NCI-H345 treated with DMSO at 0.1 percent for 48 hours (cell line): ENCODE data around the gene RFTN1.

ENCODE experiments used
- DNase-seq: peaks from one replicate; lab custom pipeline; 2025; ENCODE audit not compliant: unreplicated experiment; lab: John Stamatoyannopoulos, UW

RFTN1 gene

DNA sequence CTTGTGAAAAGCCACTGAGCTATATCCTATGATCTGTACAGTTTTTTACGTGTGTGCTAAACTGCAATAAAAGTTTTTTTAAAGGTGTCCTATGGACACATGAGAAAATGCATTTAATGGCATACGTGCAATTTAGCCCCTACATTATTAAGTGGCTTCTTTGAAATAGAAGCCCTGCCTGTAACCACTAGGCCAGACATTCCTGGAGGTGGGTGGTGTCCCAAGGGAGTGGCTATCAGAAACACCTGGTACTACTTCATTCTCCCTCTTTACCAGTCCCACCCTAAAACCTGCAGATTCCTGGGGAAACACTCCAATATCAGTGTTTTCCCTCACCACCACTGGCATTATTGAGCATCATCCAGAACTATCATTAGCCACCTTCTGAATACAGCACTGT, 148.5 kb downstream of the RFTN1 start:
- no peak for DNase-seq

DNA sequence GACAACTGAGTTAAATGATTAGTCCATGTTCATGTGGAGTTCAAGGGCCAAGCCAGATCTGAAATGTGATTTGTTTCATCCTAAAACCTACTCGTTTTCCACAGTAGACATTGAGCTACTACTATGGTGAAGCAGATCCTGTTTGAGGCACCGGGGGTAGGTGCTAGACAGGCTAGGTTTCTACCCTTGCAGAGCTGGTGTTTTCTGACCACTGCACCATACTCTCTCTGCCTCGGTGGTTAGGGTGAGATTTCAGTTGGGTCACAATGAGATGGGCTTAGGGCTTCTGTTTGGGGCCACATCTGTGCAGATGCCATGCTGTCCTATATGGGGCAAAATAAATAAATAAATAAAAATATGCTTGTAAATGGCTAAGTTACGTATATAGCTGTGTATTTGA, 149.2 kb downstream of the RFTN1 start:
- no peak for DNase-seq

DNA sequence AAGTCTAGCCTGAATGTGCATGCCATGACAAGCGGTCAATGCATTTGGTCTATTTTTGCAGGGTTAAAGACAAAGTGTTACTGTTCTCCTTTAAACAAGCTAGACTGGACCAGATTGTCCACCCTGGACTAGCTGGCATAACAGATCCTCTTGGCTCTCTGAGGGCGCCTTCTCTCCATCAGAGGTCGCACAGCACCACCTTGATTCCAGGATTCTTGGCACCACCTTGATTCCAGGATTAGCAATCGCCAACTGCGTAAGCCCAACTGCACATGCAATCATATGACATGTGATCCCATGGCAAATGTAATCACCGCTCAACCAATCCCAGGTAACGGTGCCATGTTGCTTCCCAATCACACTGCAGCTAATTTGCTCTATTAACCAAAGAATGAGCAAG, 149.9 kb downstream of the RFTN1 start:
- DNase-seq = no peak

DNA sequence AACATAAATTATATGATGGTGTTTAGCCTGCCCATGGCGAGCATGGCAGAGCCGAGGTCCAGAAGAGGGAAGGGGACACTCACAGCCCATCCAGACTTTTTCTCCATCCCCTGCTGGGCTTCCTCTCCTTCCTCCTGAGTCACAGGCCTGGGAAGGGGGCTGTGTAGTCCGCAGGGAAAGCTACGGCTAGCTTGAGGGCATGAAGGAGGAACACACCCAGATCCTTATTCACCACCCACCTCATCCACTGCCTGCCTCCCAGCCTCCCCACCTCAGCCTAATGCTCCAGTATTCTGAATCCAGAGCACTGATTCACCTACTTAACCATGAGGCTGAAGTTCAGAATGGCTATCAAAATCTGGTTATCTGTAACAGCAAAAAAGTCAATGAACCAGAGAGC, 150.7 kb downstream of the RFTN1 start:
- DNase-seq = no peak

DNA sequence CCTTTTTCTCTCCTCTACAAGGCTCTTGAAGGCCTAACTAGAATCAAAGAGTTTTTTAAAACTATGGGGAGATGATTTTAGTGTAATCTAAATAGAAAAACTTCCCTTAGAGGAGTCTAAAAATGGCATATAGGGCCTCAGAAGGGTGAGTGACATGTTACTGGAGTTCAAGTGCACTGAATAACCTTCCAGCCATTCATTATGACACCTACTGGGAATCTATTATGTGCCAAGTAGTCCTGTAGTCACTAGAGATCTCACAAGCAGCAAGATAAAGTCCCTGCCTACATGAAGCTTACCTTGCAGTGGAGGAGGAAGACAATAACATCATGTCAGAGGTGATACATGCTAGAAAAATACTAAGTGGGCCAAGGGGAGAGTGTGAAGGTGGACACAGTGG, 152.4 kb downstream of the RFTN1 start:
- no peak for DNase-seq

DNA sequence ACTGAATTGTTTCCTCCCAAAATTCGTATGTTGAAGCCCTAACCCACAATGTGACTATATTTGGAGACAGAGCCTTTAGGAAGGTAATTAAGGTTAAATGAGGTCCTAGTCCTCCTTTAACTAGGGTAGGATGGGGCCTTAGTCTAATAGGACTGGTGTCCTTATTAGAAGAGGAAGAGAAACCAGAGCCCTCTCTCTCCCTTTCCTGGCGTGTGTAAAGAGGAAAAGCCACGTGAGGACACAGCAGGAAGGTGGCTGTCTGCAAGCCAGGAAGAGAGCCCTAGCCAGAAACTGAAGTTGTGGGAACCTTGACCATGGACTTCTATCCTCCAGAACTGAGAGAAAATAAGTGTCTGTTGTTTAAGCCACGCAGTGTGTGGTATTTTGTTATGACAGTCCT, 154.2 kb downstream of the RFTN1 start:
- DNase-seq = no peak

DNA sequence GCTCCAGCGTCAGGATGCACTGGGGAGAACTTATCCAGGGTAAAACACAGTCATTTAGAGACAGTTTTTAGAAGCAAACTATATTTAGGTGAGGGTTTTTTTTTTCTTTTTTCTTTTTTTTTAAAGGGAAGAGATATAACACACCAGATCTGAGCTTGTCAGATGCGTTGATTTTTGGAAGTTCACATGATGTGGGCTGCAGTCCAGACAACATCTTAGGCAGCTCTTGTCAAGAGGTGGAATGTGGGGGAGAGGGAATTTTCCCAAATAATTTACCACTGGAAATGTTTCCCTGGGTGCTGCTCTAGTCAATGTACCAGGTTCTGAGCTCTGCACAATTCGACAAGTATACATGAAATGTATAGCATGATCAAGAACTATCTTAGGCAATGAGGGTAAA, 155.2 kb downstream of the RFTN1 start:
- no peak for DNase-seq

DNA sequence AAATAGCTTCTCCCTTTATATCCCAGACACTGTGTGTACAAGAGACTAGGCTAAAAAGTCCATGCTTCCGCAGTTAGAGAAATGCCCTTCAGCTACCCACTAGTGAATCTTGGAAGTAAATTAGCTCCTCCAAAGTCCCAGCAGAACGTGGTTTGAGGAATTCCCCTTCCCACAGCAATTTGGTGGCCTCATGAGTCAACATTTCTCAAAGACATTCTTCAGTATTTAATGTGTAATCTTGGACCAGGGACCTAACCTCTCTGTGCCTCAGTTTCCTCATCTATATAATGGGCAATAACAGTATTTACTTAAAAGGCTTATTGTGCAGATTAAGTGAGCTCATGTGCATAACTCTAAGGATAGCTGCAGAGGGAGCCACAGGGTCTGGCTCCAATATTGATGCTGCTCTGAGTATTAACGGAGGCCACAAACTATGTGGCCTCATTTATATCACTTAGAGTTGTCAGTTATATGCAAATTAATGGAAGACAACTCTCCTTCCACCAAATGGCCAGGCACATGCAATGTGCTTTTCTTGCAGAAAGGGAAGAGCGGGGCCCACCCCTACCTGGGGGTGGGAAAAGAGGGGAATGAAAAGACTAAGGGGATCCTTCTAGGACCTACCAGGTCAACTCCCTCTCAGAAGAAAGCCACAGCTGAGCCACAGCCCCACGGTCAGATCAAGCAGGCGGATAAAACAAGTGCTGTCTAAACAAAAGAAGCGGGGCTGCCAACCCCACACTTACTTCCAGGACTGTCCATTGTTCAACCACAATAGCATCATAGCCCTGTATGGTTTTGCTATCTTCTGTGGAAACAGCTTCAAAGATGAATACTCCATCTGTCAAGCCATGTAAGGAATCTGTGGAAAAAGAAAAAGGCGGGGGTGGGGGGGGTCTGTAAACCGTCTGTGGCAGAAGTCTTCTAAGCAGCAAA, 156.0 kb downstream of the RFTN1 start:
- no peak for DNase-seq

DNA sequence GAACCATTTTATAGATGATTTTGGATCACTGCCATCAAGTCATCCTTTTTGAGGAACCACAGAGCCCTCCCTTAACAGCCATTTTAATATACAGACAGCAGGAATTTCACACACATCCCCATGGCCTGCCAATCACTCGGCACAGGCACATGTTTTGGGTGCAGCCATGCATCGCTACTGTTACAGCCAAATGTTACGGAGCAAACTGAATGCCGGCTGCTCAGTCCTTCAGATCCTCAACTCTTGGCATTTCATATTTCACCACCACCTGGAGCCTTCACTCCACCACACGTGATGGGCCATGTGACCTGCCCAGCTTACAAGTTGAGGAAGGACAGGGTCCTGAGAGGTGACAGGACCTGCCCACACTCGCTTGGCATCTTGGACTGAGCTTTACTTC, 157.7 kb downstream of the RFTN1 start:
- DNase-seq = no peak

DNA sequence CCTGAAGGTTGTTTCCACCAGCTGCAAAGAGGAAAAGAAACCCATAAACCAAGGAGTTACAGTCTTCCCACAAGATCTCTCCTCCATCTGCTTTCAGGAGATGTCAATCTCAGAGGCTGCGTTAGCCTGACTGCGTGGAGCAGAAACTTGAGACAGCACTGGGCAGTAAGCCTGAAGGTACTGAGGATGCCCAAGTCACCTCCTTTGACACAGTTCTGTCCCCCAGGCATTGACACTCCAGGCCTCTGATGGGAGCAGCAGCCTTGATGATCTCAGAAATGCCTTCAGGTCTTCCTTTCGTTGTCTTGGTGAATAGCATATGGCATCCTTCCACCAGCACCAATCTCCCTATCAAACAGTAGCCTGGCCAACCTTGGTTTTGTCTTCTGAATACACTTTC, 159.2 kb downstream of the RFTN1 start:
- DNase-seq = no peak

DNA sequence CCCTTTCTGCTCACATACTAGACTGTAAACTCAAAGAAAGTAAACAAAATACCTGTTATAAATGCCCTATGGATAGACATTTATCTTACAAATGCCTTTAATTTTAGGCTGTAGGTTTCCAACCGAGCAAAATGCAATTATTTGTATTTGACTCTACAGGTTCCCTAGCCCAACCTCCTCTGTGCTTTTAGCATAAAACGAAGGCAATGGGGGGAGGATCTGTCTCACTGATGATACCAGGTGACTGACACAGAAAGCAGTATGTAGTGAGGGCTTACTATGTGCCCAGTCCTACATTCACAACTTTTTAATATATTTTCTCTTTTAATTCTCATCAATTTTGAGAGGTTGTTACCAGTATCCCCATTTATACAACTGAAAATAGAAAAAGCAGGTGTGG, 161.1 kb downstream of the RFTN1 start:
- DNase-seq = no peak

DNA sequence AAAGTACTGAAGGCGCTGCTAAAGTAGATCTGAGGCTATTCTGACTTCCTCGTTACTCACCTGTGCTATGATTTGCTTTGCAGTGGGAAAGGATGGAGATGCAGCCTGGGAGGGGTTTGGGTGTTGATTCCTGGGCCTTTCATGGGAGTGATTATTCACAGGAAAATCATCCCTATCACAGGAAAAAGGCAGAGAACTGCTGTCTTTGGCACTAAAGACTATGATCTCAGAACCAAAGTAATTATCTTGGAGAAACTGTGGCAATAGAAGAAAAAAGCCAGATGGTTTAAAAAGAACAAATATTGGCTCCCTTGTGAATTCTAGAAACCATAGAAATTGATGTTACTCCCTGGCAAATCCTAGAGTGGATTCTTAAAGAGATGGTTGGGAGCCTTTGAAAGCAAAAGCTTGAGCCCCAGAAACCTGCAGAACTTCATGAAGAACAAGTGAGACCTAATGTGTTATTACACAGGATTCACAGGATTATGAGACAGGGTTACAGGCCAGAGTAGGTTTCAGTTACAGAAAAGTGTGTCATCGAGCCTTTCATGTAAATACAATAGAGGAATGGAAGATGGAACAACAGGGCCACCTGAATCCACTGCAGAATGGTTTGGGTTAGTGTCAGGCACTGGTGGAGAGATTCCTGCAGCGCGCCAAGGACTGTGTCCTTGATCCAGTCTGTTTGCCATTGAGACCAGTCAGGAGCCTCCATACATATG, 162.7 kb downstream of the RFTN1 start:
- no peak for DNase-seq

DNA sequence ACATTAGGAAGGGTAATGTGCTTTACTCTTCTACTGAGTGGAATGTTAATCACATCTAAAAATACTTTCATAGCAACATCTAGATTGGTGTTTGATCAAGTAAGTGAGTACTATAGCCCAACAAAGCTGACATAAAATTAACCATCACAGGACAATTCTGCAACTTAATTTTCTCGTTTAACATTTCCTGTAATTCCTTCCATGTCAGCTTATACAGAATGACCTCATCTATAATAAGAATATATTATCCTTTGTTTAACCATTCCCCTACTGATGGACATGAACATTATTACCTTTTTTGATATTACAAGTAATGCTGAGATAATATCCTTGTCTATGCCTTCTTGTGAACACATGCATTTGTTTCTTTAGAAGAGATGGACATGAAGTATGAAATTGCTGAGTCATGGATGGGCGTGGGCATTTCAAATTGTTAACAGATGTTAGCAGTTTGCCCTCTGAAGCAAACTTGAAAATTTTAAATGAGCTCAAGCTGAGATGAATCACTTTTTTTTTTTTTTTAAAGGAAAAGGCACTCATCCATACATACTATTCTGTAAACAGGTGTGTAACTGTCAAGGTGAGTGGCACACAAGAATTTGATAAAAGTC, 163.4 kb downstream of the RFTN1 start:
- DNase-seq = no peak

DNA sequence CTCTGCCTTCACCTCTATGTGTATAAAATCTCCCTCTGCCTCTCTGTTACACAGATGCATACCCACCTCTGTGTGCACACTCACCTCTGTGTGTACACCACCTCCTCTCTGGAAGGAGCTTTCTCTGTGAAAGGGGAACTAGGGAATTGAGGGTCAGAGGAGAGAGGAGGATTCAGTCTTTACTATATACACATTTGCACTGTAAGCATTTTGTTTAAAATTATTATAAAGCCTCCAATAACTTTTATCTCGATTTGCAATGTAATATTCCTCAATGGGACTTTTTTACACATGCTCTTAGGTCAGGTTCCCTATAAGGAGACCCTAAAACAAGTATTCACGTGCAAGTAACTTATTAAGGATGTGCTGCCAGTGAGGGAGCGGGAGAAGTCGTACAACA, 166.0 kb downstream of the RFTN1 start:
- no peak for DNase-seq

DNA sequence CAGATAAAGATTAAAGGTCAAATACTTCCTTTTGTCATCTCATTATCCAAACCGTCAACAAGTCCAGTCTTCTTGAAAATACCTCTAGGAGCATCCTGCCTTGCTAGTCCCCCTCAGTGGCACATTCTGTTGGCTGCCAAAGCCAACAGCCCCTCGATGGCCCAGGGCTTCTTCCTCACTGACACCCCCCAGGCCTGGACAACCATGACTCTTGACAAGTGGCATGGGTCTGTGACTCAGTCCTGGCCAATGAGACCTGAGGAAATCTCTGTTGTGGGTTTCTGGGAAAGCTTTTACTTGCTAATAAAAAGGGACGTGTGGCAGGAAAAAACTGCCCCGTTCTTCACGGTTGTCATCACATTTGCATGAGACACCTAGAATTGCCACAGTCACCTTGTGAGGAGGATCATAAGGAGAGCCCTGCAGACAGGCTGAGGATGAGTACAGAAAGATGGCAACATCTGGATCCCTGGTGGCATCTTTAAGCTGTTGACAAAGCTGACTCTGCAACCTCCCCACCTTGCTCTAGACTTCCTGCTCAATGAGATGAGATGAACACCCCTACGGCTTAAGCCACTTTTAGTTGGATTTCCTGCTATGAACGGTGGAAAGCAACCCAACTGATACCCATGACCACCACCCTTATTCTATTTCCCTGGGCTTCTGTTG, 167.0 kb downstream of the RFTN1 start:
- no peak for DNase-seq

DNA sequence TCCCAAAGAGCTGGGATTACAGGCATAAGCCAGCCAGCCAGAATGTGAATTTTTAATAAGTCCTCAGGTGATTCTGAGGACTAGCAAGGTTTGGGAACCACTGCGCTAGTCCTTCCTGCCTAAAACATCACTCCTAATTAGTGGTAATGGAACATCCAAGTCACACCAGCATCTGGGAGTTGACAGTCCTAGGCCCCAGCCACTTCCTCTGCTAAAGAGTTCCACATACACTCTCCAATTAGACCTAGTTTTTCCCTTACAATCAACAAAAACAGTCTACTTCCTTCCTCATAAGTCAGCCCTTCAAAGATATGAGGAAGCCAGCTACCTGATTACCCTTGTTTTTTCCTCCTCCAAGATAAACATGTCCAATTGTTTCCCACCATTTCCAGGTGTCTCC, 170.4 kb downstream of the RFTN1 start:
- DNase-seq = no peak

DNA sequence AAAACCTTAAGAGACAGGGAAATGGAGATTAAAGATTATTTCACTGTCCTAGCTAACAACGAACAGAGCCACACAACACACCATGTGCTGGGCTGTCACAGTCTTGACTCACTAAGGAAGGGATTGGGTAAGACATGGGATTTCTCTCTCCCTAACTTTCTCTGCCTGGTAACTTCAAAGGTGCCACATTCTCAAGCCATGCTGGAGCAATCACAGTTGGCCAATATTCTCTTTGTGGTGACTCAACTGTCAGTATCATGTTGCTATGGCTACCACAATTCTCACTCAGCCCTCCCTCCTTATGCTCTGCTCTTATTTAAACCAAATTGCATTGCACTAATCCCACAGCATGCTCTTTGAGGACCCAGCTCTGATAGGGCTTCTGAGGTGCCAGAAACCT, 174.5 kb downstream of the RFTN1 start:
- DNase-seq = no peak

DNA sequence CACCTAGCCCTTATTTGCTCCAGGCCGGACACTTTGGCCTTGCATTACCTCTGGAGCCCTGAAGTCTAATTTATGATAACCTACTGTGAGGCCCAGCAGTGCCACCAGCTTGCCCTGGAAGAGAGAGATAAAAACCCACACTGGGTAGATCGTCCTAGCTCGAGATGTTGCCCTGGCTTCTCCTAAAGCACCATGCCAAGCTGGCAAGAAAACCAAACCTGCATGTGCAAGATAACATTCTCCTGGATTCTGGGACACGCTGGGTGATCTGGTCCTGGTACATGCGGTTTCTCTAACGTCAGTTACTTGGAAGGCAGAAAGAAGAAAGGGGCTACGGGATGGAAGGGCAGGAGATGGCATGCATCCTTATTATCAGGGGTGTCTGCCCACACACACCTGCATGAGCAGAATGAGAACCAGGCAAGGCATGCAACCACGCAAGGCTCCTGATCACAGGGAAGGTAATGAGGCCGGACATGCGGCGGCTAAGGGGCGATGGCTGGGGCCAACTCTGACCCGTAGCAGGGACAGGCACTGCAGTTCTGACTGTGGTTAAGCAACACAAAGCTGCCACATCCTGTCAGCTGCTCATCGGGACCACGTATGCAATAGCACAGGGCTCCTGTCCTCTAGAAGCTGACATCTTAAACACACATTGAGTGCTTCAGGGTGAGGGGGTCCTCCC, 175.5 kb downstream of the RFTN1 start:
- no peak for DNase-seq

DNA sequence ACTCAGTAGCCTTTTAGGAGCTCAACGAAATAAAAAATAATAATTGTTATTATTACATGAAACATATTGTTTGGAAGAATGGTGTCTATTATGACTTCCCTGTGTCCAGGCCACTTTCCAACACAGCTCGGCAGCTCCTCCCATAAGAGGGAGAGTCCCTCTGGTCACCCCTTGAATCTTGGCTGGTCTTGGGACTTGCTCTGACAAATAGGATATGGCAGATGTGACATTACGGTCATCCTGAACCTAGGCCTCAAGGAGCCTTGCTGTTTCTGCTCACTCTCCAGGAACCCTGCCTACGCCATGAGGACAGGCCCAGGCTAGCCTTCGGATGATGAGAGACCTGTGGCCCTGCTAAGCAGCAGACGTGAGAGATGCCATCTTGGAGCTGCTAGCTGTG, 176.7 kb downstream of the RFTN1 start:
- no peak for DNase-seq

DNA sequence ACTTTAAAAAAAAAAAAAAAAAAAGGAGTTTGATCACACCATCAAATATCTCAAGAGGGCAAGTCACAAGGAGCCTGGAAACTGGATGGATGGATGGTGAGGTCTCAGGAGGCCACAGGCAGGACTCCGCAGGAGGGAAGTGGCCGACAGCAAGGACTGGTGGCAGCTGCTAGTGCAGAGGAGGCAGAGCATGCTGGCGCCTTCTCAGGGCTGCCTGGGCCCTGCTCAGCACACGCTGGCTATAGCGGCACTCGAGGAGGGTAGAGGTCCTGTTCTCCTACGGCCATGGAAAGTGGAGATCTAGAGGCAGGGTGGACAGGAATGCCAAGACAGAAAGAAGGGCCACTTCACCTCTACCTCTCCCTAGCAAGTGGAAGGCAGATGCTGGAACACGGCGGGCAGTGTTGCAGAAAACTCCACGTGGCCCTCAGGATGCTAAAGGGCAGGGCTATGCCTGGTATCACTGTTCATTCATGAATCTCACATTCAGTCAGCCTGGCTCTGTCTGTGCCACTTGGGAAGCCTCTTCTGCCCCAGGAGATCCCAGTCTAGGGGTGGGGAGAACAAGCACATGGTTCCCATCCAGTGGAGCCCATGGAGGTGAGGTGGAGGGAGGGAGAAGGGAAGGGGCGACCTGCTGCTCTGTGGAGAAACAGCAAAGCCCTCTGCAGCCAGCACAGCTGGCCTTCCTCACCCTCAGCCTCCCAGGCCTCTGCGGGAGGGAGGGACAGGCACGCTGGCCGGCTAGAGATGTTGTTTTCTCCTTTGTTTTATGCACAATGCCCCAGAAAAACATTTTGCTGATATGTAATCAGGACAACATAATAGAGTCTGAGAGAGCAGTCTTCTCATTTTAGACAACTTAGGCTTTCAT, 177.5 kb downstream of the RFTN1 start:
- no peak for DNase-seq
